Panc1 (cell line): Measurements from ENCODE around the gene CCDC121.

Source experiments
- POLR2AphosphoS5 ChIP-seq: IDR thresholded peaks from 2 replicates; pipeline ENCODE4 v1.6.1; 2012; ENCODE audit warnings: mild to moderate bottlenecking, low read depth, low read length, moderate library complexity
- SIN3A ChIP-seq: IDR thresholded peaks from 2 replicates; pipeline ENCODE4 v1.6.1; 2012; ENCODE audit warnings: low read depth, mild to moderate bottlenecking, low read length, moderate library complexity, borderline replicate concordance; ENCODE audit not compliant: insufficient read depth
- TF ChIP-seq, protein P1 (sequence below): fragments of 450-650 bp; IDR thresholded peaks from 2 replicates; pipeline ENCODE4 v1.5.1; 2017; ENCODE audit warnings: mild to moderate bottlenecking

DNA sequence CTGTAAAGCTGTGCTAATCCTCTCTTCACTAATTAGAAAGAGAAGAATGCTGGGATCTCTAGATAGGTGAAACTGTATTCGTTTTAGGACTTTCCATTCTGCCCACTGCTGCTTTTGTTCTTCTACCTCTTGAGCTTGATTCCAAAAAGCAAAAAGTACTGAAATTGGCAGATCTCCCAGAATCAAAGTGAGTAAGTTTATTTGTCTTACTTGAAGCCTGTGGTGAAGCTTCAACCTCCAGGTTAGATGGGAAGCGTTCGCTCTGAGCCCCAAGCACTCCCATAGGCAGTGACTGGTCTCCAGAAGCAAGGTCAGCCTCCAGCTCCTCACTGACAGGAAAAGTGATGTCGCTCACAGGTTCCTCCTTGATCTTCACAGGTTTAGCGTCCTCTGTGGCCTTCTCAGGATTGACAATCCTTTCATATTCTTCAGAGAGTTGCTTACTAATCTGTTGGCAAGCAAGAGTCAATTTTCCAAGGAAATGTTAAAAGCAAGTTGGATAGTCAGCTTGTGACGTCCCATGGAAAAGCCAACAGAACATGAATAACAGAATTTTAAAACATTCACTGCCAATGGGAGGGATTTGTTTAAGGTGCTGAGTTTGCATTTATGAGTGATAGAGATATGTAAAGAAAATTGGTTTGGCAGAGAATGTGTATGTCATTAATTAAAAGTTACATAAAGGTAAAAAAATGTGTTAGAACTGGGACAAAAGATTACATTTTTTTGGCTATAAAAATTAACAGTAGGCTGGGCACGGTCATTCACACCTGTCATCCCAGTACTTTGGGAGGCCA, 26.5 kb upstream of the CCDC121 start:
- no peak for TF ChIP-seq POLR2AphosphoS5
- TF ChIP-seq, protein P1, sequence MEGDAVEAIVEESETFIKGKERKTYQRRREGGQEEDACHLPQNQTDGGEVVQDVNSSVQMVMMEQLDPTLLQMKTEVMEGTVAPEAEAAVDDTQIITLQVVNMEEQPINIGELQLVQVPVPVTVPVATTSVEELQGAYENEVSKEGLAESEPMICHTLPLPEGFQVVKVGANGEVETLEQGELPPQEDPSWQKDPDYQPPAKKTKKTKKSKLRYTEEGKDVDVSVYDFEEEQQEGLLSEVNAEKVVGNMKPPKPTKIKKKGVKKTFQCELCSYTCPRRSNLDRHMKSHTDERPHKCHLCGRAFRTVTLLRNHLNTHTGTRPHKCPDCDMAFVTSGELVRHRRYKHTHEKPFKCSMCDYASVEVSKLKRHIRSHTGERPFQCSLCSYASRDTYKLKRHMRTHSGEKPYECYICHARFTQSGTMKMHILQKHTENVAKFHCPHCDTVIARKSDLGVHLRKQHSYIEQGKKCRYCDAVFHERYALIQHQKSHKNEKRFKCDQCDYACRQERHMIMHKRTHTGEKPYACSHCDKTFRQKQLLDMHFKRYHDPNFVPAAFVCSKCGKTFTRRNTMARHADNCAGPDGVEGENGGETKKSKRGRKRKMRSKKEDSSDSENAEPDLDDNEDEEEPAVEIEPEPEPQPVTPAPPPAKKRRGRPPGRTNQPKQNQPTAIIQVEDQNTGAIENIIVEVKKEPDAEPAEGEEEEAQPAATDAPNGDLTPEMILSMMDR: no peak
- TF ChIP-seq SIN3A: no peak
